HG03175 (cell line): Measurements from ENCODE around the gene CRYBB3.
"Not testable (repeated sequence)": the region's sequence is repeated elsewhere in the genome, so short reads cannot be mapped to it uniquely, and the experiment has no call there.

Experiments used
- ATAC-seq: cut with Tn5 transposase; IDR thresholded peaks from one replicate; pipeline ENCODE4 v1.9.1; 2021; ENCODE audit warnings: mild to moderate bottlenecking, moderate library complexity; ENCODE audit not compliant: unreplicated experiment

CRYBB3 gene

DNA sequence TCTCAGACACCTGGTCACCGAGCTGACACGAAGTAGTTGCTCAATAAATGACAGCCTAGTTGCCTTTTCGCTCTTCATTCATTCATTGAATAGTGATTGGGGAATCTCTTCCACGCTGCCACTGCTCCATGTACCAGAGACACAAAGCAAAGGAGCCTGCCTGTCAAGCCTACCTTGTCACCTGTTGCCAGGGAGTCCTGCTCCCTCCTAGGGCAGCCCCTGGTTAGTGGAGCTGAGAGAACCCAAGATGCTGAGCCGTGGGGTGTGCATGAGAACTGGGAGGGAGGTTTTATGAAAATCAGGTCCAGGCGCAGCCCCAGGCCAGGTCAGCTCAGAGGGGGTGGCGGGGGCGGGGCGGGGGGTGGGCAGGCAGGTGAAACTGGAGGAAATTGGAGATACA is 38.4 kb downstream of the CRYBB3 start:
- ATAC-seq, result not testable (repeated sequence)

DNA sequence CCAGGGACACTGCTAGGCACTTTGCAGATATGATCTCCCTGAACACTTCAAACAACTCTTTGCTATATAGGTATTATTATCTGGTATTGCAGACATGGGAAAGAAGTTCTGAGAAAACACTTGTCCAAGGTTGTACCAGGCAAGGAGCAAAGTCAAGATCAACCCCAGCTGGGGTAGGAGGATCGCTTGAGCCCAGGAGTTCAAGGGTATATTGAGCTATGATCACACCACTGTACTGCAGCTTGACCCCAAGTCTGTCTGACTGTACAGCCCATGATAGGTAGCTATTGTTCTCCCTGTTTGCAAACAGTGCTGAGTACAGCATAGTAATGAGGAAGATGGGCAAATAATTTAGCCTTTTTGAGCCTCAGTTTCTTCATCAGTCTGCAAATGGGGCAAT is 55.5 kb downstream of the CRYBB3 start:
- not testable (repeated sequence) for ATAC-seq
